GM11168 (cell line): ENCODE measurements around the gene ACOXL.

Experiments used
- in situ Hi-C: fragments of 300-500 bp; cut with MboI; formaldehyde crosslinking; loops from one replicate; pipeline ENCODE4 v1.12.0; 2022; ENCODE audit warnings: low sequenced_read_pairs; ENCODE audit not compliant: unreplicated experiment

Gene ACOXL

DNA sequence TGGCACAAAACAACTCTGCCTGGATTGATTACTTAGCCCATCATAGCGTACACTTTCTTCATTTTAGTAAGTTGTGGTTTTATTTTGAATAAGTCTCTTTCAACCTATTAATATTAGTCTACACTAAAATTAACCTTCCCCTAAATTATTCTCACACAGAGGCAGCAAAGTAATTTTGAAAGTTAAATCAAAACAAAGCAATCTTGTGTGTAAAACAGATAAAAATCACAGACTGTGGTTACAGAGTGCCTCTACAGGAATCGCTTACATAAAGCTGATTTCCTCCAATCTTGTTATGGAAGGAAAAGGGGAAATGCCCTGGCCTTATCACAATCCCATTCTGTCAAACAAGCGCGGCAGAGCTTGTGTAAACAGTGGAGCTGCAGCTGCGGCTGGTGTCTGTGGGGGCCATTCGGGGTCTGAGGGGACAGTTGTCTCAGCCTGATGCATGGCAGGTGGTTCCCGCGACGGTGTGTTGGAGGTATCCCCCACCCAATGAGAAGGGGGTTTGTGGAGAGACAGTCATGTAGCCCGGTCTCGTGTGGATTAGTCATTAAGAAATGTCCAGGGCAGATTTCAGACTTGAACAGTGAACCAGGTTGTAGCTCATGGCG lies 430.5 kb downstream of the ACOXL start:
- in situ Hi-C loops, result no loop called here

DNA sequence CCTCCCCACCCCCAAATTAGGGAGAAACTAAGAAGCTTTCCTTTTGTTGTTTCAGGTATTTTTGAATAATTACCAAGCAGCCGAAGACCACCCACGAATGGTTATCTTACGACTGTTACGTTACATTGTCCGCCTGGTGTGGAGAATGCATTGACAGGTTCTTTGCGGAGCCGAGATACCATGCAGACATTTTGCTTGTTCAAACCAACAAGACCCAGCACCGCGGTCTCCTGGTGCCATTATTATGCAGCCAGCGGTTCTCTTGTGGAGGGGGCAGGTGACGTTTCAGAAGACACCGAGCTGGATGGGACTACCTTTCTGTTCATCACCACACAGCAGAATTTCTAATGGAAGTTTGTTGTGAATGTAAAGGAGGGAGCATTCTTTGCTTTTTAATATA lies 431.7 kb downstream of the ACOXL start:
- in situ Hi-C loops, result no loop called here

DNA sequence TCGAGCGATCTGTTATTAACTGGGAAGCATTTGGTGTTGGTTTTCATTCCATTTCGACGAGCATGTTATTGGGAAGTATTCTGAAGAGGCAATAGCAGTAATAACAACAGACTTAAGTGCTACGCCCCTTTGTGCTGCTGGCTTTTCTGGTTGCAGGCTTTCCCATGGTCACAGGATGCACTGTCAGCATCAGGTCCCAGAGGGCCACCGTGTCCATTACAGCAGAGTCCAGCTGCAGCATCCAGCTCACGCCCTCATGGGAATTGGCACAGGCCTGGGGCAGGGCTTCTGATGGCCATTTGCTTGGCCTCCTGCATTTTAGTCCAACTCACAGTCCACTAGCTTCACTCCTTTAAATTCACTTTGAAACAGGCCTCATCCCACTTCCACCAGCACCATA lies 432.7 kb downstream of the ACOXL start:
- in situ Hi-C loops, result no loop called here

DNA sequence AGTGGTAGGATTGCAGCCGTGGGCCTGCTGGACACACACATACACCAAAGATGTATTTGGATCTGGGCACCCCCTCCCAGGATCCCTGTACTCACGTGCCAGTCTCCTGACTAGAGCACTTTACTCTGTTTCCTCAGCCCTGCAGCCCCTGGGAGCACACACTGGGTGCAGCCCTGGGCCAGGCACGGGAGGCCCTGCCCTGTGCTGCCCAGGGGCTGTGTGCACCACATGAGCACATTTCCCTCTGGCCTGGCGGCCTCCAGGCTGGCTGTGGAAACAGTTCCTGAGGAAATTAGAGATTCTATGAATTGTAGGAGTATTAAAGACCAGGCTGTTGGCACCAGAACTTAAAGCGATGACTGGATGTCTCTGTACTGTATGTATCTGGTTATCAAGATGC lies 433.7 kb downstream of the ACOXL start:
- in situ Hi-C loops, result no loop called here

DNA sequence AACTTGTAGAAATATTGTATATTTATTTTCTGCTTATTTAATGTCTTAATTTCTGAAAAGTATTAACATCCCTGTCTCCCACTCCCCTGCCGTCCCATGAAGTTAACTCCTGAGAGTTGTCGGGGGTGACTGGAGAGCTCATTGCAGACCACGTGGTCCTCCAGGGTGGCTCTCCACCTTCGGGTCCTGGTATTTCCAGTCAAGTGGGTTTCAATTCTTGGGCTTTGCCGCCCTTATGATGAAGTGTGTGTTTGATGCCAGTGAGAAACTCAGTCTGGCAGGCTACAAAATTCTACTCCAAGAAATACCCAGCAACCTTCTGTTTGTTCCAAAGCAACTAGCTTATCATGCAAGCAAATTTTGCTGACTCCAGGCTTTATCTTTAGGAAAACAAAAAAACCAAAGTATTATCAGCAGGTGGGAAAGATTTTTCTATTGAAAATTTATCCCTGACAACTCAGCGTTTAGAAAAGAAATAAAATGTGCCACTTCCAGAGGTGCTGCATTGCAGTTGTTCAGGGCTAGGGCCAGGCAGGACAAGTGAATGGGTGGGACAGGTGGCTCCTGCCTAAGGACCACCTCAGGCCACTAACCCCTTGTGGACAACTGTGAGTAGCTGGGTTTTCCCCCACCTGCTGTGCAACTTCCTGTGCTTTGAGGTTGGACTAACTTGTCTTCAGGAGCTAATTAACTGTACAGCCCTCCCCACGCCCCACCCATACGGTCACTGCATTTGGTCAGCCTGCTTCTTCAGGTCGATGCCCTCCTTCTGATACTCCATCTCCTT lies 434.9 kb downstream of the ACOXL start:
- in situ Hi-C loops, result no loop called here

DNA sequence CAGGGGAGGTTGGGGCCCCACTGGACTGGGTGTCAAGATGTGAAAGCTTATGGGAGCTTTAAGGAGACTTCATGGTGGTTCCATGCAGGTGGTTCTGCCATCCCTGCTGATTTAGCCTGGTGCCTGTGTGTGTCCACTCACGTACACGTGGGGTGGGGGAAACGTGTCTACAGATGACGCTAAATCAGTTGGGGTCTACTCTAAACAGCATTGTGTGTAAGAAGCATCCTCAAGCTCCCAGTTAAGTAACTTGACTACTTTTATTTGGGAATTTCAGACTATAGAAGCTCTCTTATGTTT lies 435.4 kb downstream of the ACOXL start:
- in situ Hi-C loops, result no loop called here
